ENCODE results near the gene CMAS. TPM values are rescaled to one million over a fixed set of nuclear protein-coding genes. Genes with fewer than 3 reads are reported as not detected.
"Not testable (repeated sequence)": the region's sequence is repeated elsewhere in the genome, so short reads cannot be mapped to it uniquely, and the experiment has no call there.

Gene CMAS
- total RNA-seq, 3 donors from 2014 or later = 20.6 to 26.5 (median 25.6) TPM

DNA sequence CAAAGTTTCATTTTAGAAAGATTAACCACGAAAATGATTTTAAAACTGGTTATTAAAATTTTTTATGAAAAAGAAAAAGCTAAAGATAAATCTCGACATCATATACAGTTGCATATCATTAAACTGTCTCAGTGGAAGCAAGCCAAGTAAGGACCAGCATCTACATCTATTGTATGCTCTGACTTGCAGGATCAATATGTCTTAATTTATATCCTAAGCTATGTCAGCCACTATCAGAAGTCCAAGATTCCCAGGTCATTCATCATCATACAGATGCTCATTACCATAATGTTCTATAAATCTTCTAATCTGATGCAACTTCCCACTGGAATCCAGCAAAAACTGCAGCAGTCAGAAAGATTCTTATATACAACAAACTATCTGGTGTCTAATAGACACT is 43.5 kb downstream of the CMAS start:
- Histone ChIP-seq H3K36me3 (no peaks in the 10 kb centered on the region), H3K4me3 (no peak overlapping the region), H3K27me3 (no peaks in the 10 kb centered on the region), H3K4me1 (no peaks in the 10 kb centered on the region), H3K9me3 (no peaks in the 10 kb centered on the region), H3K27ac (no peak overlapping the region)
- intact Hi-C loops (cut with DNase I; ENCODE audit: low total_unique reads) = no loop called here
- DNase-seq (ENCODE audit: low spot score in 2 of 2) = no peak
- TF ChIP-seq, protein P1, sequence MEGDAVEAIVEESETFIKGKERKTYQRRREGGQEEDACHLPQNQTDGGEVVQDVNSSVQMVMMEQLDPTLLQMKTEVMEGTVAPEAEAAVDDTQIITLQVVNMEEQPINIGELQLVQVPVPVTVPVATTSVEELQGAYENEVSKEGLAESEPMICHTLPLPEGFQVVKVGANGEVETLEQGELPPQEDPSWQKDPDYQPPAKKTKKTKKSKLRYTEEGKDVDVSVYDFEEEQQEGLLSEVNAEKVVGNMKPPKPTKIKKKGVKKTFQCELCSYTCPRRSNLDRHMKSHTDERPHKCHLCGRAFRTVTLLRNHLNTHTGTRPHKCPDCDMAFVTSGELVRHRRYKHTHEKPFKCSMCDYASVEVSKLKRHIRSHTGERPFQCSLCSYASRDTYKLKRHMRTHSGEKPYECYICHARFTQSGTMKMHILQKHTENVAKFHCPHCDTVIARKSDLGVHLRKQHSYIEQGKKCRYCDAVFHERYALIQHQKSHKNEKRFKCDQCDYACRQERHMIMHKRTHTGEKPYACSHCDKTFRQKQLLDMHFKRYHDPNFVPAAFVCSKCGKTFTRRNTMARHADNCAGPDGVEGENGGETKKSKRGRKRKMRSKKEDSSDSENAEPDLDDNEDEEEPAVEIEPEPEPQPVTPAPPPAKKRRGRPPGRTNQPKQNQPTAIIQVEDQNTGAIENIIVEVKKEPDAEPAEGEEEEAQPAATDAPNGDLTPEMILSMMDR (IDR thresholded peaks at IDR 0.05) = no peak
- TF ChIP-seq POLR2AphosphoS5 (IDR thresholded peaks at IDR 0.05) = no peak
- TF ChIP-seq POLR2A (IDR thresholded peaks at IDR 0.05) = no peak

DNA sequence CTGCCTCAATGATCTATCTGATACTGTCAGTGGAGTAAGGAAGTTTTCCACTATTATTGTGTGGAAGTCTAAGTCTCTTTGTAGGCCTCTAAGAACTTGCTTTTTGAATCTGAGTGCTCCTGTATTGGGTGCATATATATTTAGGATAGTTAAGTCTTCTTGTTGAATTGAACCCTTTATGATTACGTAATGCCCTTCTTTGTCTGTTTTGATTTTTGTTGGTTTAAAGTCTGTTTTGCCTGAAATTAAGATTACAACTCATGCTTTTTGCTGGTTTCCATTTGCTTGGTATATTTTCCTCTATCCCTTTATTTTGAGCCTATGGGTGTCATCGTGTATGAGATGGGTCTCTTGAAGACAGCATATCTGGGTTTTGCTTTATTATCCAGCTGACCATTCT is 53.0 kb downstream of the CMAS start:
- intact Hi-C loops (cut with DNase I; ENCODE audit: low total_unique reads); H3K36me3 ChIP-seq; H3K4me3 ChIP-seq; H3K9me3 ChIP-seq; H3K27ac ChIP-seq; H3K4me1 ChIP-seq; DNase-seq (ENCODE audit: low spot score in 2 of 2); H3K27me3 ChIP-seq: not testable (repeated sequence)

- no peak for TF ChIP-seq POLR2AphosphoS5 (IDR thresholded peaks at IDR 0.05)
- TF ChIP-seq, protein P1 (IDR thresholded peaks at IDR 0.05) = peak in 1 of 3 donors; percentile 48
- no peaks in the 10 kb centered on the region for H3K27me3 ChIP-seq
- no peak overlapping the region for H3K27ac ChIP-seq
- H3K4me3 ChIP-seq = no peak overlapping the region
- intact Hi-C loops (cut with DNase I; ENCODE audit: low total_unique reads) = no loop called here
- peaks cover 0 to 5% of the 10 kb centered on the region in 2 donors for H3K9me3 ChIP-seq
- H3K36me3 ChIP-seq = no peaks in the 10 kb centered on the region
- H3K4me1 ChIP-seq = no peaks in the 10 kb centered on the region
- DNase-seq (ENCODE audit: low spot score in 2 of 2) = no peak
Observed at GRCh38 chr12:22100958-22101748, 55.1 kb downstream of the CMAS start.

DNA sequence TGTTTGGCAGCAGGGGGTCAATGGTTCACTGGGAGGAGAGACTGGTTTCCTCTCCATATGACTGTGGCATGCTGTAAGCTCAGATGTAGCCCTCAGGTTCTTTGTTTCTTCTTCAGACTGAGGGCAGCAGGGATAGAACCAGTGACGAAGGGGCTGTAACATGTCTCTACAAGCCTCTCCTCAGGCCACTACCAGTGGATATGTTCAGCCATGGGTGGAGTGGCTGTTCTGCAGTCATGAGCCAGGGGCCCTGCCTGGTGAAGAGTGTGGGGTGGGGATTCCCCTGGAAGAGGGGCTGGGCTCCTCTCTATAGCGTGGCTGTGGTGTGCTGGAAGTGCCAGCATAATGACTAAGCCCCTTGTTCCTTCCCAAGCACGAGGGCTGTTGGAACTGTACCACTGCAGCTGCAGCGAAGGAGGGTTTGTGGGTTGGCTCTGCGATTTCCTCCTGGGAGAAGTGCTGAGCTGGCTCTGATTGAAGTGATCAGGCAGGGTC is 55.8 kb downstream of the CMAS start:
- Histone ChIP-seq H3K27ac (no peak overlapping the region), H3K36me3 (no peaks in the 10 kb centered on the region), H3K27me3 (no peaks in the 10 kb centered on the region), H3K4me1 (no peaks in the 10 kb centered on the region), H3K9me3 (peaks cover 0 to 3% of the 10 kb centered on the region in 2 donors), H3K4me3 (no peak overlapping the region)
- intact Hi-C loops (cut with DNase I; ENCODE audit: low total_unique reads) = no loop called here
- no peak for DNase-seq (ENCODE audit: low spot score in 2 of 2)
- no peak for TF ChIP-seq POLR2AphosphoS5 (IDR thresholded peaks at IDR 0.05)
- TF ChIP-seq, protein P1 (IDR thresholded peaks at IDR 0.05) = no peak
- TF ChIP-seq POLR2A (IDR thresholded peaks at IDR 0.05) = no peak

DNA sequence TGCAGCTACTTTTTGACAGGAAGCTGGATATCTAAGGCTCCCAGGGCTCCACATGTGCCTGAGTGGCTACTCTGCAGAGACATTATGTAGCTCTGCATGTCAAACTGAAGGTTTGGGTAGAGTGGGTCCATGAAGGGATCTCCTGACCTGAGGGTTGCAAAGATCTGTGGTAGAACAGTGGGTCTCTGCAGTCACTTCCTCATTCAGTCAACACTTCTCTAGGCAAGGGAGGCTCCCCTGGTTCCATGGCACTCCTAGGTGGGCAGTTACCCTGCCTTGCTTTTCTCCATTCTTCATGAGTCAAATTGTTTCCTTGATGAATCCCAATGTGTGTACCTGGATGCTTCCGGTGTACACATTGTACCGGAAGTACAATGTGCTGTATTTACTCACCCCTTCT is 57.4 kb downstream of the CMAS start:
- no peaks in the 10 kb centered on the region for H3K27me3 ChIP-seq
- intact Hi-C loops (cut with DNase I; ENCODE audit: low total_unique reads) = no loop called here
- H3K36me3 ChIP-seq = no peaks in the 10 kb centered on the region
- no peak overlapping the region for H3K27ac ChIP-seq
- TF ChIP-seq POLR2A (IDR thresholded peaks at IDR 0.05) (no peak), POLR2AphosphoS5 (IDR thresholded peaks at IDR 0.05) (no peak)
- TF ChIP-seq, protein P1 (IDR thresholded peaks at IDR 0.05) = no peak
- no peak for DNase-seq (ENCODE audit: low spot score in 2 of 2)
- no peak overlapping the region for H3K4me3 ChIP-seq
- no peaks in the 10 kb centered on the region for H3K4me1 ChIP-seq
- H3K9me3 ChIP-seq = no peaks in the 10 kb centered on the region
